MCF 10A (cell line): ENCODE data around the gene GZMM. TPM values are rescaled to one million over a fixed set of nuclear protein-coding genes. Genes with fewer than 3 reads are reported as not detected.

Experiments
- BruUV-seq: library from RNA; stranded (reverse); fragments of 400-500 nt; replicated peaks from 2 replicates; lab custom pipeline; 2021; lab: Mats Ljungman, UMichigan
- CTCF ChIA-PET: fragments of 300-600 bp; sonication (Branson Sonifier 250); formaldehyde crosslinking; extraction: SDS; loops from one replicate; lab custom pipeline; 2021; ENCODE audit warnings: antibody characterized with exemption, inconsistent platforms; lab: Yijun Ruan, JAX
- POLR2A ChIA-PET: fragments of 300-600, 350-650 bp; sonication (Branson Sonifier 250); formaldehyde crosslinking; extraction: SDS; loops from one replicate; lab custom pipeline; 2020; ENCODE audit warnings: antibody characterized with exemption, inconsistent platforms; lab: Yijun Ruan, JAX
- DNase-seq: peaks from one replicate; pipeline ENCODE4 v3.0.0-alpha.2; 2018; ENCODE audit not compliant: unreplicated experiment
- H3K27ac Mint-ChIP-seq: one replicate; pipeline ENCODE4 v1.8.0; 2022; ENCODE audit warnings: mild to moderate bottlenecking, low read depth, mixed read lengths; ENCODE audit not compliant: unreplicated experiment
- H3K27me3 Mint-ChIP-seq: one replicate; pipeline ENCODE4 v1.8.0; 2022; ENCODE audit warnings: mixed read lengths; ENCODE audit not compliant: insufficient read depth, unreplicated experiment
- H3K36me3 Mint-ChIP-seq: one replicate; pipeline ENCODE4 v1.8.0; 2022; ENCODE audit warnings: mild to moderate bottlenecking, moderate library complexity, mixed read lengths; ENCODE audit not compliant: insufficient read depth, unreplicated experiment
- H3K4me1 Mint-ChIP-seq: one replicate; pipeline ENCODE4 v1.8.0; 2022; ENCODE audit warnings: mixed read lengths; ENCODE audit not compliant: insufficient read depth, unreplicated experiment
- H3K4me3 Mint-ChIP-seq: one replicate; pipeline ENCODE4 v1.8.0; 2022; ENCODE audit warnings: mild to moderate bottlenecking, moderate library complexity, mixed read lengths; ENCODE audit not compliant: unreplicated experiment
- H3K9me3 Mint-ChIP-seq: one replicate; pipeline ENCODE4 v1.8.0; 2022; ENCODE audit warnings: mixed read lengths; ENCODE audit not compliant: unreplicated experiment
- intact Hi-C: fragments of 100-400 bp; cut with micrococcal nuclease; formaldehyde crosslinking; loops from 2 replicates; pipeline ENCODE4 v1.14.1; 2022
- total RNA-seq: library from RNA; stranded (reverse); gene quantifications from 2 replicates; pipeline ENCODE4 v1.2.3, GENCODE V29; 2022
- TF ChIP-seq, protein P1 (sequence below): fragments of 200-600 bp; IDR thresholded peaks from one replicate; pipeline ENCODE4 v1.8.0; 2022; ENCODE audit warnings: antibody characterized with exemption, mild to moderate bottlenecking; ENCODE audit not compliant: unreplicated experiment

Gene GZMM
- total RNA-seq, 1 experiment from 2014 or later: not detected

DNA sequence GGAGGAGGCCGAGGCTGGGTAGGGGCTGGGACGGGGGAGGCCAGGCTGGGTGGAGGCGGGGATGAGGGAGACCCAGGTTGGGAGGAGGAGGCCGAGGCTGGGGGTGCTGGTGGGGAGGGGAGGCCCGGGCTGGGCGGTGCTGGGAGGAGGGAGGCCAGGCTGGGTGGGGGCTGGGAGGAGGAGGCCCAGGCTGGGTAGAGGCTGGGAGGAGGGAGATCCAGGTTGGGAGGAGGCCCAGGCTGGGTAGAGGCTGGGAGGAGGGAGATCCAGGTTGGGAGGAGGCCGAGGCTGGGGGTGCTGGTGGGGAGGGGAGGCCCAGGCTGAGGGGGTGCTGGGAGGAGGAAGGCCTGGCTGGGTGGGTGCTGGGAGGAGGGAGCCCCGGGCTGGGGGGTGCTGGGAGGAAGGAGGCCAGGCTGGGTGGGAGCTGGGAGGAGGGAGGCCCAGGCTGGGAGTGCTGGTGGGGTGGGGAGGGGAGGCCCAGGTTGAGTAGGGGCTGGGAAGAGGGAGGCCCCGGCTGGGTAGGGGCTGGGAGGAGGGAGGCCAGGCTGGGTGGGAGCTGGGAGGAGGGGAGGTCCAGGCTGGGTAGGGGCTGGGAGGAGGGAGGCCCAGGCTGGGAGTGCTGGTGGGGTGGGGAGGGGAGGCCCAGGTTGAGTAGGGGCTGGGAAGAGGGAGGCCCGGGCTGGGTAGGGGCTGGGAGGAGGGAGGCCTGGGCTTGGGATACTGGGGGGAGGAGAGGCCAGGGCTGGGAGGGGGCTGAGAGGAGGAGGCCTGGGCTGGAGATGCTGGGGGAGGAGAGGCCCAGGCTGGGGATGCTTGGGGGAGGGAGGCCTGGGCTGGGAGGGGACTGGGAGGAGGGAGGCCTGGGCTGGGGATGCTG is 25.9 kb upstream of the GZMM start:
- Mint-ChIP-seq H3K4me1 (no peaks in the 10 kb centered on the region), H3K27me3 (no peaks in the 10 kb centered on the region), H3K9me3 (no peaks in the 10 kb centered on the region), H3K27ac (no peak overlapping the region), H3K4me3 (no peak overlapping the region), H3K36me3 (peaks cover 7% of the 10 kb centered on the region)
- BruUV-seq: no TSS peak
- no peak for DNase-seq
- ChIA-PET POLR2A (no interaction called here), CTCF (no interaction called here)
- intact Hi-C loops: no loop called here
- TF ChIP-seq, protein P1, sequence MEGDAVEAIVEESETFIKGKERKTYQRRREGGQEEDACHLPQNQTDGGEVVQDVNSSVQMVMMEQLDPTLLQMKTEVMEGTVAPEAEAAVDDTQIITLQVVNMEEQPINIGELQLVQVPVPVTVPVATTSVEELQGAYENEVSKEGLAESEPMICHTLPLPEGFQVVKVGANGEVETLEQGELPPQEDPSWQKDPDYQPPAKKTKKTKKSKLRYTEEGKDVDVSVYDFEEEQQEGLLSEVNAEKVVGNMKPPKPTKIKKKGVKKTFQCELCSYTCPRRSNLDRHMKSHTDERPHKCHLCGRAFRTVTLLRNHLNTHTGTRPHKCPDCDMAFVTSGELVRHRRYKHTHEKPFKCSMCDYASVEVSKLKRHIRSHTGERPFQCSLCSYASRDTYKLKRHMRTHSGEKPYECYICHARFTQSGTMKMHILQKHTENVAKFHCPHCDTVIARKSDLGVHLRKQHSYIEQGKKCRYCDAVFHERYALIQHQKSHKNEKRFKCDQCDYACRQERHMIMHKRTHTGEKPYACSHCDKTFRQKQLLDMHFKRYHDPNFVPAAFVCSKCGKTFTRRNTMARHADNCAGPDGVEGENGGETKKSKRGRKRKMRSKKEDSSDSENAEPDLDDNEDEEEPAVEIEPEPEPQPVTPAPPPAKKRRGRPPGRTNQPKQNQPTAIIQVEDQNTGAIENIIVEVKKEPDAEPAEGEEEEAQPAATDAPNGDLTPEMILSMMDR: no peak

DNA sequence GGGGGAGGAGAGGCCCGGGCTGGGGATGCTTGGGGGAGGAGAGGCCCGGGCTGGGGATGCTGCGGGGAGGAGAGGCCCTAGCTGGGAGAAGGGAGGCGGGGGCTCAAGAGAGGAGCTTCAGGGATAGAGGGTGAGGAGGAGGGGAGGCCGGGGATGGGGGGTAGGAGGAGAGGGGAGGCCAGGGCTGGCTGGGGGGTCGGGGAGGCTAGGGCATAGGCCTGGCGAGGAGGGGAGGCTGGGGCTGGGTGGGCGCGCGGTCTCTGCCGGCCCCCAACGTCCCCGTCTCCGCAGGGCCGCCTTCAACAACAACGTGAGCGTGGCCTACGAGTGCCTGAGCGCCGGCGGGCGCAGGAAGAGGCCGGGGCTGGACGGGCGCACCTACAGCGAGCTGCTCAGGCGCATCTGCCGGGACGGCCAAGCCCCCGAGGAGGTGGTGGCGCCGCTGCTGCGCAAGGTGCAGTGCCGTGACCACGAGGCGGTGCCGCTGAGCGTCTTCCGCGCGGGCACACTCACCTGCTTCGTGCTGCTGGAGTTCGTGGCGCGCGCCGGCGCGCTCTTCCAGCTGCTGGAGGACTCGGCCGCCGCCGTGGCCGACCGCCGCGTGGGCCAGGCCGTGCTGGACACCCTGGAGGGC is 25.1 kb upstream of the GZMM start:
- CTCF ChIA-PET: no interaction called here
- no TSS peak for BruUV-seq

DNA sequence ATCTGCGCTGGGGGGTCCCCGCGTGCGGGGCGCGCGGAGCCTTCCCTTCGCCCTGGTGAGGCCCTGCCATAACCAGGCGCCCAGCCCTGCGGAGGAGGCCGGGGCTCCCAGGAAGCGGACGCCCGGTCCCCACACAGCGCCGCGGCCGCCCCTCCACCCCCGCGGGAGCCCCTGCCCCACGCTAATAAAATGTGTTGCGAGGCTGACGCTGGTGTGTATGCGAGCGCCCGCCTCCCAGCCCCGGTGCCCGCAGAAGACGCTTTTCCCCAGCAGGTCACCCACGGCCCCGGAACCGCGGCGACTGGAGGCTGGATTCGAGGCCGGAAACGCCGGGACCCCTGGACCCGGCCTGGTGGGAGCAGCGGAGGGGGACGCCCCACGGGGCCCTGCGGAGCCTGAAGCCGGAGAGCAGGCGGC is 24.4 kb upstream of the GZMM start:
- intact Hi-C loops: no loop called here
- no peaks in the 10 kb centered on the region for H3K27me3 Mint-ChIP-seq
- peaks cover 7% of the 10 kb centered on the region for H3K36me3 Mint-ChIP-seq
- H3K4me3 Mint-ChIP-seq: no peak overlapping the region
- H3K27ac Mint-ChIP-seq: no peak overlapping the region
- TF ChIP-seq, protein P1: no peak
- ChIA-PET CTCF (interaction anchor here (0.6 kb wide), 1 partner anchor 10 kb away, joined by 3 read pairs; no protein-coding TSS in a partner anchor), POLR2A (interaction anchor here (3.8 kb wide), 1 partner anchor 12 kb away, joined by 13 read pairs; the partner anchor contains the start of gene CDC34)
- H3K4me1 Mint-ChIP-seq: no peaks in the 10 kb centered on the region
- no peaks in the 10 kb centered on the region for H3K9me3 Mint-ChIP-seq
- no peak for DNase-seq
- no TSS peak for BruUV-seq

More for the DNA sequence above, 25.1 kb upstream of the GZMM start:
- Mint-ChIP-seq H3K27me3 (no peaks in the 10 kb centered on the region), H3K36me3 (peaks cover 7% of the 10 kb centered on the region), H3K4me1 (no peaks in the 10 kb centered on the region), H3K27ac (no peak overlapping the region), H3K4me3 (no peak overlapping the region), H3K9me3 (no peaks in the 10 kb centered on the region)
- intact Hi-C loops: no loop called here
- TF ChIP-seq, protein P1: no peak
- POLR2A ChIA-PET: no interaction called here
- DNase-seq: no peak

DNA sequence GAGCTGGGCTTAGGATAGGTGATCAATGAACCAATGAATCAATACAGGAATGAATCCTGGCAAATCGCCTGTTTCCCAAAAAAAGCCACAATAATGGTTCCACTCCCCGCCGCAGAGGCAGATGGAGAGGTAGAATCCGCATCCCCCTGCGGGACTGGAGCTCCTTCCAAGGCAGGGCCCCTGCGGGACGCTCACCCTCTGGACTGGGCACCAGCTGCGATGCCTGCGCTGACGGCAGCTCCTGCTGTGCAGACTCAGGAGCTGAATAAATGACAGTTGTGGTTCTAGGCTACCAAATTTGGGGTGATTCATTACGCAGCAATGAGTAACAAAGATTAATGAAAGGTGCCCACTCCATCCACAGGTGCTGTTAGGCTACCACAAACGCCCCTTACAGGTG is 21.1 kb upstream of the GZMM start:
- TF ChIP-seq, protein P1: no peak
- Mint-ChIP-seq H3K4me3 (no peak overlapping the region), H3K27me3 (no peaks in the 10 kb centered on the region), H3K4me1 (no peaks in the 10 kb centered on the region), H3K9me3 (no peaks in the 10 kb centered on the region), H3K27ac (no peak overlapping the region), H3K36me3 (peaks cover 7% of the 10 kb centered on the region)
- no peak for DNase-seq
- CTCF ChIA-PET: interaction anchor here (0.6 to 3.1 kb wide), 2 partner anchors 12 to 17 kb away, joined by 3 to 24 read pairs; no protein-coding TSS in a partner anchor
- intact Hi-C loops: no loop called here
- BruUV-seq: no TSS peak
- POLR2A ChIA-PET: interaction anchor here (0.7 to 3.8 kb wide), 2 partner anchors 8 to 28 kb away, joined by 3 to 13 read pairs; partner anchors contain the start of gene CDC34
